Measurements from ENCODE around the gene MEMO1.
"Not testable (repeated sequence)": the region's sequence is repeated elsewhere in the genome, so short reads cannot be mapped to it uniquely, and the experiment has no call there.

MEMO1 gene

GRCh38 chr2:31998731-31999383 lies 12.0 kb downstream of the MEMO1 start:
- no peak for DNase-seq (ENCODE audit: low read depth)

GRCh38 chr2:31997653-31998052 lies 13.2 kb downstream of the MEMO1 start:
- no peak for DNase-seq (ENCODE audit: low read depth)

GRCh38 chr2:31996571-31997150 lies 14.1 kb downstream of the MEMO1 start:
- DNase-seq (ENCODE audit: low read depth): no peak

- no peak for DNase-seq (ENCODE audit: low read depth)
These were observed 17.9 kb downstream of the MEMO1 start for GRCh38 chr2:31992934-31993333.

- no peak for DNase-seq (ENCODE audit: low read depth)
These were observed 18.7 kb downstream of the MEMO1 start for GRCh38 chr2:31992025-31992579.

- DNase-seq (ENCODE audit: low read depth): no peak
These were observed 20.9 kb downstream of the MEMO1 start for GRCh38 chr2:31989946-31990345.

- no peak for DNase-seq (ENCODE audit: low read depth)
These were observed 23.2 kb downstream of the MEMO1 start for GRCh38 chr2:31987454-31988220.

- DNase-seq (ENCODE audit: low read depth): no peak
These were observed 23.9 kb downstream of the MEMO1 start for GRCh38 chr2:31986906-31987305.

GRCh38 chr2:31983762-31984467 lies 26.9 kb downstream of the MEMO1 start:
- DNase-seq (ENCODE audit: low read depth): no peak

- no peak for DNase-seq (ENCODE audit: low read depth)
These were observed 30.0 kb downstream of the MEMO1 start for GRCh38 chr2:31980674-31981356.

- DNase-seq (ENCODE audit: low read depth): no peak
These were observed 30.9 kb downstream of the MEMO1 start for GRCh38 chr2:31979956-31980355.

- DNase-seq (ENCODE audit: low read depth): no peak
These were observed 31.8 kb downstream of the MEMO1 start for GRCh38 chr2:31979018-31979417.

- DNase-seq (ENCODE audit: low read depth): no peak
These were observed 32.4 kb downstream of the MEMO1 start for GRCh38 chr2:31978436-31978835.

GRCh38 chr2:31973665-31974064 lies 37.1 kb downstream of the MEMO1 start:
- DNase-seq (ENCODE audit: low read depth): no peak

GRCh38 chr2:31972059-31972458 lies 38.7 kb downstream of the MEMO1 start:
- DNase-seq (ENCODE audit: low read depth): no peak

- DNase-seq (ENCODE audit: low read depth): no peak
These were observed 41.6 kb downstream of the MEMO1 start for GRCh38 chr2:31969178-31969577.

- no peak for DNase-seq (ENCODE audit: low read depth)
These were observed 43.0 kb downstream of the MEMO1 start for GRCh38 chr2:31967790-31968189.

GRCh38 chr2:31966402-31966801 lies 44.4 kb downstream of the MEMO1 start:
- DNase-seq (ENCODE audit: low read depth): not testable (repeated sequence)

GRCh38 chr2:31965094-31965493 lies 45.7 kb downstream of the MEMO1 start:
- no peak for DNase-seq (ENCODE audit: low read depth)

GRCh38 chr2:31962757-31963361 lies 47.9 kb downstream of the MEMO1 start:
- DNase-seq (ENCODE audit: low read depth): no peak

- DNase-seq (ENCODE audit: low read depth): no peak
These were observed 52.6 kb downstream of the MEMO1 start for GRCh38 chr2:31958140-31958717.

All from non-pigmented ciliary epithelial cell (primary cell).